ENCODE results near the gene TMEM134.
"Not testable (repeated sequence)": the region's sequence is repeated elsewhere in the genome, so short reads cannot be mapped to it uniquely, and the experiment has no call there.

The TMEM134 gene

DNA sequence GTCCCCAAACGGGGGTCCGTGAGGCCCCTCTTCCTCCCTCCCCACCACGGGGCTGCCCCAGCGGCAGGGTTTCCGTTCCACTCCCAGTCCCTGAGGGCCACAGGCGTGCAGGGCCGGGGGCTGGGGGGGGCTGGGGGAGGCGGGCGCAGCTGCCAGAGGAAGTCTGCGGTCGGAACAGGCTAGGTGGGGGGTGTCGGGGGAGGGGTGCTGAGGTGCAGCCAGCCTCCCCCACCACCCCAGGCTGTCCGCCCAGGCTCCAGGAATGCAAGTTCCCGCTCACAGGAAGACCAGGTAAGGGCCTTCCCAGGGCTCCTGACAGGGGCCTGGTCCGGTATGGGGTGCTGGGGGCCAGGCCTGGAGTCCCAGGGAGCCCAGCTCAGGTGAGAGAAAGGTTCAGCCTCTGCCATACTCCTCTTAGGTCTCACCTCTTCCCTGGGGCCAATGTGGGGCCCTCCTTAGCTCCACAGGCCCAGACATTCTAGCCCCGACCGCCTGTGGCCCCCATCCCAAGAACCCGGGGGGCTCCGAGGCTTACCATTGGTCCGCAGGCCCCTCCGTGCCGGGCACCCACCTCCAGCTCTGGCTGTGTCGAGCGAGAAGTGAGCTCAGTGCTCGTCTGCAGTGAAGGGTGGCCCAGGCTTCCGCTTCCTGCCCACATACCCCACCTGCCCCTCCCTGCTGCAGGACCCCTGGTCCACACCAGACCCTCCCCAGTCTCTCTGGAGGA is 31.8 kb downstream of the TMEM134 start, which contains the start of gene PTPRCAP:
Gene PTPRCAP, minus strand, starts transcription at position 601 of the 727 bp plus-strand sequence. Its CDS starts 63 bp downstream, at position 538.
- DNase-seq, result no peak

DNA sequence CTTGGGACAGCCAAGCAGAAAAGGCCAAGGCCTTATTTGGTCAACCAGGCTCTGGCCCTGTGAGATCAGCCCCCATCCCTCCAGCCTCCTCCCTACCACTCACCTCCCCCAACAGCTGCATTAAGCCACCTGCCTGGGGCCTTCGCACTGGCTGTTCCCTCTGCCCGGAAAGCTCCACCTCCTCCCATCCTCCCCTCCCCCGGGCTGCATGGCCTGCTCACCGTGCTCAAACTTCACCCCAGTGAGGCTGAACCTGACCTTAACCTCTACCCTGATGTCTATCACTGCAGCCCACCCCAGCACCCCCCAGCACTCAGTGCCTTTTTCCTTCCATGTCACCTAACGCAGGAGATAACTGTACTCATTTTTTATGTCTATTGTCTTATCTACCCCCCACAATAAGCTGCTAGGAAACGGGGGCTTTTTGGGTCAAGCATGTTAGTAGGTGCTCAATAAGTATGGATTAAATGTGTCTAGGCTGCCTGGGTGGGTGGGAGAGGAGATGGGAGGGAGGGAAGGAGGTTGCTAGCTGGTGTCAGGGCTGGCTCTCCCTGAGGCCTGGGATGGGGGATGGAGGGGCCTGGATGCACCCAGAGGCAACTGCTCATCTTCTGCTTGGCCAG is 32.5 kb downstream of the TMEM134 start:
- DNase-seq, result no peak

DNA sequence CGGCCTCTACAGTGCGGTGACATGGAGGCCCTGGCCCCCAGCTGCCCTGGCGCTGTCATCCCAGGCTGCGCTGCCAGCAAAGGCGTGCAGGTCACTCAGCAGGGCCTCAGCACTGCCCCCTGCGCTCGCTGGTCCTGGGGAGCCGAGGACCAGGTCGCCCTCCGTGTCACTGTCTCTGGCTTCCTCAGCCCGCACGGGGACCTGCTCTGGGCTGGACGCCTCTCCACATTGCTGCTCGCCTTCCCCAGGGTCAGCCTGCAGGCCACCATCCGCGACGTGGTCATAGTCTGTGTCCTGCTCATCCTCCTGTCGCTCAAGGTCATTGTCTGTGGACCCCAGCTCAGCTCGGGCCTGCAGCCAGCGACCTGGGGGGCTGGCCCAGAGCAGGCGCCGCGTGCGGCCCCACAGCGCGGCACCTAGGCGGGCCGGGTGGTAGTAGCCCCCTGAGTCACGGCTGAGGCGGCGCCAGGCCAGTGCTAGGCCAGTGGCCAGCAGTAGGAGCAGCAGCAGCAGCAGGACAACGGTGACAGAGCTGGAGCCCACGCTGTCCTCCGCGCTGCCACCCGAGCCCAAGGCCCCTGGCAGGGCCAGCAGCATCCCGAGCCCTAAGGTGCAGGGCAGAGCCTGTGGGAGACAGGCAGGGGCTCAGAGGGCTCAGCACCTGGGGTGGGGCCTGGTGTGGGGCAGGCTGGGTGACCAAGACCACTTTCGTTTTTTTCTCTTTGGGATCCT is 33.2 kb downstream of the TMEM134 start:
- DNase-seq, result no peak

DNA sequence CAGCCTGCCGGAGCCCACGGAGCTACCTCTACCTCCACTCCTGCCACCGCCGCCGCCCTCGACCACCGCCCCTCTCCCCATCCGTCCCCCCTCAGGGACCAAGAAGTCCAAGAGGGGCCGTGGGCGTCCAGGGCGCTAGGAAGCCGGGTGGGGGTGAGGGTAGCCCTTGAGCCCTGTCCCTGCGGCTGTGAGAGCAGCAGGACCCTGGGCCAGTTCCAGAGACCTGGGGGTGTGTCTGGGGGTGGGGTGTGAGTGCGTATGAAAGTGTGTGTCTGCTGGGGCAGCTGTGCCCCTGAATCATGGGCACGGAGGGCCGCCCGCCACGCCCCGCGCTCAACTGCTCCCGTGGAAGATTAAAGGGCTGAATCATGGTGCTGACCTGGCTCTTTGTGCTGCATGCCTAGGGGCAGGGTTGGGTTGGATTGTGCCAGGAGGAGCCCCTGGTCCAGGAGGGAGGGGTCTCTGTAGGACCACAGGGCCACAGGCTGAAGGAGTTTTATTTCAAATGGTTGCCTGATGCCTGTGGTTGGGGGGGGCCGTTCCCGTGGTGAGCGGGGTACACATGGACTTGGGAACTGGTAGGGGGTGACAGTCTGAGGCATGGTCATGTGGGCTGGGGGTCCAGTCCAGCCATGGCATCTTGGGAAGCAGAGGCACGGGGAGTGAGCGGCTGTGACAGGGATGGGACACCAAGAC is 33.9 kb downstream of the TMEM134 start:
- no peak for DNase-seq

DNA sequence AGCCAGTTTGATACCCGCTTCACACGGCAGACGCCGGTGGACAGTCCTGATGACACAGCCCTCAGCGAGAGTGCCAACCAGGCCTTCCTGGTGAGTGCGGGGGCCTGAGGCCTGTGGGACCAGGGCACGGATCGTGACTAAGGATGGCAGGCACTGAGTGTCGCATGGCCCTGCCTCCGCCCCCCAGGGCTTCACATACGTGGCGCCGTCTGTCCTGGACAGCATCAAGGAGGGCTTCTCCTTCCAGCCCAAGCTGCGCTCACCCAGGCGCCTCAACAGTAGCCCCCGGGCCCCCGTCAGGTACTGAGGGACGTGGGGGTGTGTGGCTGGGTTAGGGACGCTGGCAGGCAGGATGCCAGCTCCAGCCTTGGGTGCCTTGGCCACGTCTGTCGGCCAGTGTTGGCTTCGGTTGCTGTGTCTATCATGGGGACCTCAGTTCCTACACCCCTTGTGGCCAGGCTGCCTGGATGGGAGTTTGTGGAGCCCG is 34.6 kb downstream of the TMEM134 start:
- DNase-seq, result no peak

DNA sequence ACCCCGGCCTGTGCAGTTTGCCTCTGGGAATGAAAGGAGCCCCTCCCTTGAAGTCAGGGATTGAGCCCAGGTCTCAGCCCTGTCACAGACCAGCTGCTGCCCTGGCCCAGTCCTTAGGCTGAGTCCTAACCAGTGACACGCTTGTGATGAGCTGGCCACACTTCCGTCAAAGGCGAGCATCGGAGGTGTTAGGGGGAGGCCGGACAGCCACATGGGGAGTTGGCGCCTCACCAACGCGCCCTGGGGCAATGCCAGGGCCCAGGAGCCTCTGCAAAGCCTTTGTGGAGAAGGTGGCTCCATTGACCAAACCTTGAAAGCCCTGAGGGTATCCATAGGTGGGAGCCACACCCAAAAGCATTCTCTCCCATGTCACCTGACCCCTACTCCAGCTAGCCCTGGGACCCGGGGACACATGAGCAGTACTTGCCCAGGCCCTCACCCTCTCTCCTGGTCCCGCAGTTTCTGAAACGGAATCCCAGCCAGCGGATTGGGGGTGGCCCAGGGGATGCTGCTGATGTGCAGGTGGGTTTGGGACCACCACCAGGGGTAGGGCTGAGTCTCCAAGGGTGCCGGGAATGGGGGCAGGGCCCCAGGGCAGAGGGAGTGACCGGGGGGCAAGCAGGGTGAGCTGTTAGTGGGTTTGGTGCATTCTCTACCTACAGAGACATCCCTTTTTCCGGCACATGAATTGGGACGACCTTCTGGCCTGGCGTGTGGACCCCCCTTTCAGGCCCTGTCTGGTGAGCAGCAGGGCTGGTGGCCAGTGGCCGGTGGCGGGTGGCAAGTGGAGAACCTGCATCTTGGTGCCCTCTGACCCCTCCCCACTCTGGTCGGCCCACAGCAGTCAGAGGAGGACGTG is 35.3 kb downstream of the TMEM134 start:
- no peak for DNase-seq

DNA sequence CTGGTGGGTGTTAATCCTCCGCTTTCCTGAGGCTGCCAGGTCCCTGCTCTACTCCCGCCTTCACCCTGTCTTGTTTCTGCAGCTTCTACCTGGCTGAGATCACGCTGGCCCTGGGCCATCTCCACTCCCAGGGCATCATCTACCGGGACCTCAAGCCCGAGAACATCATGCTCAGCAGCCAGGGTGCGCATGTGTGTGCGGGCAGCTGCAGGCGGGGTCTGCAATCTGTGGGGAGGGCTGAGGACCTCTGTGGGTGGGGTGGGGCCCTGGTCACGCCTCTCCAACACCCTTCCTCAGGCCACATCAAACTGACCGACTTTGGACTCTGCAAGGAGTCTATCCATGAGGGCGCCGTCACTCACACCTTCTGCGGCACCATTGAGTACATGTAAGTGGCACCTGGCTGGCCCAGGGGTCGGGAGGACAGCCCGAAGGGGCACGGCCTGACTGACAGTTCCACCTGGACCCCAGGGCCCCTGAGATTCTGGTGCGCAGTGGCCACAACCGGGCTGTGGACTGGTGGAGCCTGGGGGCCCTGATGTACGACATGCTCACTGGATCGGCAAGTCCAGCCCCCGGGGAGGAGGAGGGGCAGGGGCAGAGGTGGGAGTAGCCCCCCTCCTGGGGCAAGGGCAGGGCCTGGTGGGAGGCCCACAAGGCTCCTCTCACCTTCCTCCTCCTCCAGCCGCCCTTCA is 36.2 kb downstream of the TMEM134 start:
- DNase-seq, result no peak

DNA sequence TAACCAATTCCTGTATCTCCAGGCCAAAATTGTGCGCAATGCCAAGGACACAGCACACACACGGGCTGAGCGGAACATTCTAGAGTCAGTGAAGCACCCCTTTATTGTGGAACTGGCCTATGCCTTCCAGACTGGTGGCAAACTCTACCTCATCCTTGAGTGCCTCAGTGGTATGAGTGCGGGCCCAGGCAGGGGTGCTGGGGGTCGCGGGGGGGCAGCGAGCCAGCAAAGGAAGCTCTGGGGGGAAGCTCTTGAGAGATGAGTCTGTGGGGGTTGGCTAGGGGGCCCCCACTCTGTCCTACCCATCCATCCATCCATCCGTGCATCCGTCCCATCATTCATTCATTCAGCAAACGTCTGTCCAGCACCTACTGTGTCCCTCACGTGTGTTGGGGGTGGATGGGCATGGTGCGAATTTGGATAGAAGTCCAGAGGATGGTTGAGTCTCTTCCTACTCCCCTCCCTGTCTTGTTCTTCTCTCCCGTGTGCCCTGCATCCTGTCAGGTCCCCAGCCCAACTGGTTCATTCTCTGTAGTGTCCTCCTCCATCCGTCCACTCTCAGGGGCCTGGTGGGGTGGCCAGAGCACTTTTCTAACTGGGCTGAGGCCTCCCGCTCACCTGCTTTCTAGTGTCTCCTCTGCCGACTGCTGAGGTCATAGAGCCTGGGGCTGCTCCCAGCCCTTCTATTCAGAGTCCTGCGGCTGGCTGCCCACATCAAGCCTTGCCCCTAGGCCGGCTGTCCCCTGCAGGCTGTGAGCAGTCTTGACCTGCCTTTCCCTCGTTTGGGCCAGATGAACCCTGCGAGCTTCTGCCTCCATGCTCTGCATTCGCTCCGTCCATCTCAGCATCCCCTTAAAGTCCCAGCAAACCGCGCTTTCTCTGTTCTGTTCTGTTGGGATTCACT is 37.5 kb downstream of the TMEM134 start:
- DNase-seq, result no peak

DNA sequence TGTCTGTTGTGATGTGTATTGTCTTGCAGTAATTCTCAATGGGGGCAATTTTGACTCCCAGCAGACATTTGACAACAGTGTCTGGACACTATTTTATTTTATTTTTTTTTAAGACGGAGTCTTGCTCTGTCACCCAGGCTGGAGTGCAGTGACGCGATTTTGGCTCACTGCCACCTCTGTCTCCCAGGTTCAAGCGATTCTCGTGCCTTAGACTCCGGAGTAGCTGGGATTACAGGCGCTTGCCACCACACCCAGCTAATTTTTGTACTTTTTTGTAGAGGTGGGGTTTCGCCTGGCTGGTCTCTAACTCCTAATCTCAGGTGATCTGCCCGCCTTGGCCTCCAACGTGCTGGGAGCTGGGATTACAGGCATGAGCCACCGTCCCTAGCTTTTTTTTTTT is 39.3 kb downstream of the TMEM134 start:
- no peak for DNase-seq

DNA sequence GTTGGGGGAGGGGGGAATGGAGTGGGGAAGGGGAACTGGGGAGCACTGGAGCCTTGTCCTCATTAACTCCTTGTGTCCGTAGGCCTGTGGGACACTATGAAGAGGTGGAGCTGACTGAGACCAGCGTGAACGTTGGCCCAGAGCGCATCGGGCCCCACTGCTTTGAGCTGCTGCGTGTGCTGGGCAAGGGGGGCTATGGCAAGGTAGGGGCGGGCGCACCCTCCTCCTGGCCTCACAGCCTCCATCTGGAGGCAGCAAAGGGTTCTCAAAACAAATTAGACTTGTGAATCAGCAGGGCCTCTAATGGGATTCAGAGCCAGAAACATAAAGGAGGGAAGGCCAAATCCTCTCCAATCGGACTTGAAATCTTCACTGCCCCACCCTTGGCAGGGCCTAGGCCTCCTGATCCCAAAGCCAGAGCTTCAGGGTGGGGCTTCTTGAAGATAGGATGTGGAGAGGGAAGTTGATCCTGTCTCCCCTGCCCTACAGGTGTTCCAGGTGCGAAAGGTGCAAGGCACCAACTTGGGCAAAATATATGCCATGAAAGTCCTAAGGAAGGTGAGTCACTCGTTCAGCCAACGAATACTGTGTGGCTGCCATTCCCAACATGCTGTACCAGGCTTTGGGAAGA is 39.9 kb downstream of the TMEM134 start:
- DNase-seq, result no peak

DNA sequence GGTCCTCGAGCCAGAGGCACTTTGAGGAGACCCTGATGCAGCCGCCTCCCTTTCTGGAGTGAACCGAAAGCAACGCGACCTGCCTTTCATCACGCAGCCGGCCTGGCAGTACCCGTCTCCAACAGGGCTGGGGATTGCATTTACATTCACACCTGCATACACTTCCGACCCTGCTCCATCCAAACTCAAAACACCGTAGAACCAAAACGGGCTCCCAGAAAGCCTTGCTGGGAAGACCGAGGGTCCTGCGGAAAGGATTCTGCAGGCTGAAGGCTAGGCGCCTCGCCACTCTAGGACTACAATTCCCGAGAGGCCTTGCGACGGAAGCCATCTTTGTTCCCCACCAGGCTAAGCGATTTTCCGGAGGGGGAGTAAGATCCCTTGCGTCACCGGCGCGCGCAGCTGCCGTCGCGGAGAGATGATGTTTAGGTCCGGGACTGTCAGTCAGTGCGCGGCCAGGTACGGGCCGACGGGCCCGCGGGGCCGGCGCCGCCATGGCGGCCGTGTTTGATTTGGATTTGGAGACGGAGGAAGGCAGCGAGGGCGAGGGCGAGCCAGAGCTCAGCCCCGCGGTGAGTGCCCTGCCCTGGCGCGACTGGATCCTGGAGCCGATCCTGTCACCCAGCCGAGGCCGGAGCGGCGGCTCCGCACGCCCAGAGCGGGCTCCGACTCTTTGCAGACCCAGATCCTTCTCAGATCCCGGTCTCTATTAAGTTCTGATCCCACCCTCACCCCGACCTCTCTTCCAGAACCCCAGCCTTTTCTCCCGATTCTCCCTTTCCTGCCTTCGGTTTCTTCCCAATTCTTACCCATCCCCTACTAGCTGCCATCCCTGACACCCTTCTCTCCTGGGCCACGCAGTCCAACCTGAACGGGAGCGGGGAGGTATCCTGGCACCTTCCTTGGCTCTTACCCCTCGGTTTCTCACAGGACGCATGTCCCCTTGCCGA is 40.7 kb downstream of the TMEM134 start, which contains the start of gene RPS6KB2:
Gene RPS6KB2, plus strand, starts transcription at position 443 of the 950 bp plus-strand sequence. Its CDS starts 52 bp downstream, at position 495.
- DNase-seq, result peak; percentile 100

DNA sequence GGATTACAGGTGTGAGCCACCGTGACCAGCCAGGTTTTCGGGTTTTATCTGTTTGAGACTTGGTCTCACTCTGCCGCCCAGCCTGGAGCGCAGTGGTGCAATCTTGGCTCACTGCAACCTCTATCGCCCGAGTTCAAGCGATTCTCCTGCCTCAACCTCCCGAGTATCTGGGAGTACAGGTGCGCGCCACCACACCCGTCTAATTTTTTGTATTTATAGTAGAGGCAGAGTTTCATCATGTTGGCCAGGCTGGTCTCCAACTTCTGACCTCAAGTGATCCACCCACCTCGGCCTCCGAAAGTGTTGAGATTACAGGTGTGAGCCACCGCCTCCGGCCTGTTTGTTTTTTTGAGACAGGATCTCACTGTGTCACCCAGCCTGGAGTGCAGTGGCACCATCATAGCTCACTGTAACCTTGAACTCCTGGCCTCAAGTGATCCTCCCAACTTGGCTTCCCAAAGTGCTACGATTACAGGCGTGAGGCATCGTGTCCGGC is 41.6 kb downstream of the TMEM134 start:
- DNase-seq, result not testable (repeated sequence)

DNA sequence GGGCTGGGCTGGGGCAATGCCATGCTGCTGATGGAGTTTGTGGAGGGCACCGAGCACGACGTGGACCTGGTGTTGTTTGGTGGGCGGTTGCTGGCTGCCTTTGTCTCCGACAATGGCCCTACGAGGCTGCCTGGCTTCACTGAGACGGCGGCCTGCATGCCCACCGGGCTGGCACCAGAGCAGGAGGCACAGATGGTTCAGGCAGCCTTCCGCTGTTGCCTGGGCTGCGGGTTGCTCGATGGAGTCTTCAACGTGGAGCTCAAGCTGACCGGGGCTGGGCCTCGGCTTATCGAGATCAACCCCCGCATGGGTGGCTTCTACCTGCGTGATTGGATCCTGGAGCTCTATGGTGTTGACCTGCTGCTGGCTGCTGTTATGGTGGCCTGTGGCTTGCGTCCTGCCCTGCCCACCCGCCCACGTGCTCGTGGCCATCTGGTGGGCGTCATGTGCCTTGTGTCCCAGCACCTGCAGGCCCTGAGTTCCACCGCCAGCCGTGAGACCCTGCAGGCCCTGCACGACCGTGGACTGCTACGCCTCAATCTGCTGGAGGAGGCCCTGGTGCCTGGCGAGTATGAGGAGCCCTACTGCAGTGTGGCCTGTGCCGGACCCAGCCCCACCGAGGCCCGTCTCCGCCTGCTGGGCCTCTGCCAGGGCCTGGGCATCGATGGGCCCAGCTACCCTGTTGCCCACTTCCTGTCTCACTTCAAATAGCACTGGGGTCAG is 45.0 kb downstream of the TMEM134 start:
- DNase-seq, result no peak

DNA sequence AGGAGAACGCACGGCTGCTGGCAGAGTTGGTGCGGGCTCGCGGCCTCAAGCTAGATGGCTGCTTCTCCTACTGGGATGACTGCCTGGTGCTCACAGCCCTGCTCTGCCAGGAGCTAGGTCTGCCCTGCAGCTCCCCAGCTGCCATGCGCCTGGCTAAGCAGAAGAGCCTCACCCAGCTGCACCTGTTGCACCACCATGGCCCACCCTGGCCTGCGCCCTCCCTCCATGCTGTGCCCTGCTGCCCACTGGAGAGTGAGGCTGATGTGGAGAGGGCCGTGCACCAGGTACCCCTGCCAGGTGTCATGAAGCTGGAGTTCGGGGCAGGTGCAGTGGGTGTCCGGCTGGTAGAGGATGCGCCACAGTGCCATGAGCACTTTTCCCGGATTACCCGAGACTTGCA is 45.6 kb downstream of the TMEM134 start:
- no peak for DNase-seq

DNA sequence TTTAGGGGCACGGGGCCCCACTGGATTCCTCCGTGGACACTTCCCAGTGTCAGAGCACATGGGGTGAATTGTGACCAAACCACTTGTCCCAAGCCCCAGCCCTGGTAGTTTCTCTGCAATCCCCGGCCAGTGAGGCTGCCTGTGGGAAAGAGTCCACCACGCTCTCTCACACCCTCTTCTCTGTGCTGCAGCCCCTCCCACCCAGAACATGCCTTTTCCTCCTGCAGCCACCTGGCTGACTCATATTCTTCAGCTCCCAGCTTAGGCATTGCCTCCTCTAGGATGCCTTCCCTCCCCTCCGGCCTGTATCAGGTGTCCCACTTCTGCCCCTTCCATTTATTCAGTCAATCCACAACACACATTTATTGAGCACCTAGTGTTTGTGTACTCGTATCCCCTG is 46.2 kb downstream of the TMEM134 start:
- no peak for DNase-seq

DNA sequence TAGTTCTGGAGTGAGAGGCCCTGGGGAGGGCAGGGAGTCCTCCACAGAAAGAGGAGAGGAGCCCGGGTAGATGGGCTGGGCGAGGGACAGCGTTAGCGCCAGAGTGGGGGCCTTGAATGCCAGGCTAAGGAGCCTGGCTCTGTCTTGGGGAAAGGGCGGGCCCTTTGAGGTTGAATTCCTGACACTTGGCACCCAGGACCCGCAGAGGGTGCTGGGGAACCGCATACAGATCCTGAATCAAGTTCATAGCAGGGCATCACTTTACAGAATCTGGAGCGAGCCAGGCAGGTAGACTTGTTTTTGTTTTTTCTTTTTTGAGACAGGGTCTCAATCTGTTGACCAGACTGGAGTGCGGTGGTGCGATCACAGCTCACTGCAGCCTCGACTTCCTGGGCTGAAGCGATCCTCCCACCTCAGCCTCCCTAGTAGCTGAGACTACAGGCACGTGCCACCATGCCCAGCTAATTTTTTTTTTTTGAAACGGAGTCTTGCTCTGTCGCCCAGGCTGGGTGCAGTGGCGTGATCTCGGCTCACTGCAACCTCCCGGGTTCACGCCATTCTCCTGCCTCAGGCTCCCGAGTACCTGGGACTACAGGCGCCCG is 47.5 kb downstream of the TMEM134 start:
- no peak for DNase-seq
